ENCODE data around the gene TMC2. TPM values are rescaled to one million over a fixed set of nuclear protein-coding genes. Genes with fewer than 3 reads are reported as not detected.

TMC2 gene
- total and polyA plus RNA-seq, 4 donors = 0.06 to 0.31 (median 0.15) TPM; not detected in 1

DNA sequence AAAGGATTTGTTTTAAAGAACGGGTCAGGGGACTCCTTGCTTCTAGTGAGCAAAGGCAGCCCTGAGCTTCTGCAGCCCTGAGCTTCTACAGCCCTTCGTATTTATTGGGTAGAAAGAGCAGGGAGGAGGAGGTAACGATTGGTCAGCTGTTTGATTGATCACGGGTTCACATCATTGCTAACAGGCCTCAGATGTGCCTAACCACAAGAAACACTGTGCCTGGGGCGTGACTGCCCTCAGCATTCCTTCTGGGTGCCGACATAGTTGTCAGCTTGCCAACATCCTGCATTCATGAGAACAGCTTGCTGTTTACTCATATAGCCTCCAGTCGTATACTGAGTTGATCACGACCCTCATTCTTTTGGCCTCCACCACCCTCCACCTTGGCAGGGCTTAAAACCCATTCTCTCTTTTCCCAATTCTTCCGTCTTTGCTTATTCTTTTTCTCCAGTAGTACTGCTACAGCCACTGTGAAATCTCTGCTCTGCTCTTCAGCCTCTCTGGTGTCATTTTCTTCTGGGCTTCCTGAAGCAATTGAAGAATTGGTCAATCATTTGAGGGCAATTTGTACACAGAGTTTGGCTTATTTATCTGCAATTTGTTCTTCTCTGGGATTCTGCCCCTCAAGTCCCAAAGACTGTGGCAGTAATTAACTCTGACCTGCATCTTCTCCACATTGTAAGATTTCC is 90.6 kb downstream of the TMC2 start:
- H3K4me1 ChIP-seq (ENCODE audit: control insufficient read depth in 5 of 5, insufficient read depth in 5 of 5, low read length in 5 of 5) = no peaks in the 10 kb centered on the region
- peaks cover 0 to 1% (median 0%) of the 10 kb centered on the region in 4 donors for H3K36me3 ChIP-seq (ENCODE audit: control insufficient read depth in 4 of 4, insufficient read depth in 4 of 4, low read length in 4 of 4)
- H3K27me3 ChIP-seq (ENCODE audit: control insufficient read depth in 3 of 3, insufficient read depth in 3 of 3, low read length in 2 of 3) = no peaks in the 10 kb centered on the region
- no peak overlapping the region for H3K4me3 ChIP-seq
- TF ChIP-seq, protein P1, sequence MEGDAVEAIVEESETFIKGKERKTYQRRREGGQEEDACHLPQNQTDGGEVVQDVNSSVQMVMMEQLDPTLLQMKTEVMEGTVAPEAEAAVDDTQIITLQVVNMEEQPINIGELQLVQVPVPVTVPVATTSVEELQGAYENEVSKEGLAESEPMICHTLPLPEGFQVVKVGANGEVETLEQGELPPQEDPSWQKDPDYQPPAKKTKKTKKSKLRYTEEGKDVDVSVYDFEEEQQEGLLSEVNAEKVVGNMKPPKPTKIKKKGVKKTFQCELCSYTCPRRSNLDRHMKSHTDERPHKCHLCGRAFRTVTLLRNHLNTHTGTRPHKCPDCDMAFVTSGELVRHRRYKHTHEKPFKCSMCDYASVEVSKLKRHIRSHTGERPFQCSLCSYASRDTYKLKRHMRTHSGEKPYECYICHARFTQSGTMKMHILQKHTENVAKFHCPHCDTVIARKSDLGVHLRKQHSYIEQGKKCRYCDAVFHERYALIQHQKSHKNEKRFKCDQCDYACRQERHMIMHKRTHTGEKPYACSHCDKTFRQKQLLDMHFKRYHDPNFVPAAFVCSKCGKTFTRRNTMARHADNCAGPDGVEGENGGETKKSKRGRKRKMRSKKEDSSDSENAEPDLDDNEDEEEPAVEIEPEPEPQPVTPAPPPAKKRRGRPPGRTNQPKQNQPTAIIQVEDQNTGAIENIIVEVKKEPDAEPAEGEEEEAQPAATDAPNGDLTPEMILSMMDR (IDR thresholded peaks at IDR 0.05; ENCODE audit: control extremely low read depth, extremely low read depth) = no peak
- peaks cover 0 to 5% (median 2%) of the 10 kb centered on the region in 4 donors for H3K9me3 ChIP-seq (ENCODE audit: control insufficient read depth in 4 of 4, insufficient read depth in 3 of 4, low read length in 3 of 4)
- no peak for ATAC-seq (ENCODE audit: insufficient read depth, low FRiP score)
- WGBS, 2 donors = 52 to 82% methylated on average over 9 of the region's 9 CpGs
- no peak overlapping the region for H3K27ac ChIP-seq (ENCODE audit: low read depth in 1 of 2, low read length in 1 of 2)
- H3K9ac ChIP-seq (ENCODE audit: insufficient read depth in 1 of 2, low read length in 2 of 2) = no peak overlapping the region
- DNase-seq = peak in 1 of 3 donors; percentile 5

DNA sequence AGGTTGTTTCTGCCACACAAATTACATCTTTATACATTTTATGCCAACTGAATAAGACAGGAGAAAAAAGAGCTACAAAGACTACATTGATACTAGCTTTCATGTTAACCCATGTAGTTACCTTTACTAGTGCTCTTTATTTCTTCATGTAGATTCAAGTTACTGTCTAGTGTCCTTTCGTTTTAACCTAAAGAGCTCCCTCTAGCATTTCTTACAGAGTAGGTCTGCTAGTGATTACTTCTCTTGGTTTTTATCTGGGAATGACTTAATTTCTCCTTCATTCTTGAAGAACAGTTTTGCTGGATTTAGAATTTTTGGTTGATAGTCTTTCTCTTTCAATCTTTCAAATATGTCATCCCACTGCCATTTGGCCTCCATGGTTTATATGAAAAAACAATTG is 94.9 kb downstream of the TMC2 start:
- DNase-seq (no peak), ATAC-seq (ENCODE audit: insufficient read depth, low FRiP score) (no peak)
- WGBS, 2 donors = 19 to 27% methylated on average over 1 of the region's 1 CpG
- H3K4me3 ChIP-seq = no peak overlapping the region
- peaks cover 0 to 1% (median 0%) of the 10 kb centered on the region in 4 donors for H3K36me3 ChIP-seq (ENCODE audit: control insufficient read depth in 4 of 4, insufficient read depth in 4 of 4, low read length in 4 of 4)
- no peaks in the 10 kb centered on the region for H3K27me3 ChIP-seq (ENCODE audit: control insufficient read depth in 3 of 3, insufficient read depth in 3 of 3, low read length in 2 of 3)
- peaks cover 0 to 4% (median 2%) of the 10 kb centered on the region in 4 donors for H3K9me3 ChIP-seq (ENCODE audit: control insufficient read depth in 4 of 4, insufficient read depth in 3 of 4, low read length in 3 of 4)
- TF ChIP-seq, protein P1 (IDR thresholded peaks at IDR 0.05; ENCODE audit: control extremely low read depth, extremely low read depth) = no peak
- H3K4me1 ChIP-seq (ENCODE audit: control insufficient read depth in 5 of 5, insufficient read depth in 5 of 5, low read length in 5 of 5) = no peaks in the 10 kb centered on the region
- H3K9ac ChIP-seq (ENCODE audit: insufficient read depth in 1 of 2, low read length in 2 of 2) = no peak overlapping the region
- H3K27ac ChIP-seq (ENCODE audit: low read depth in 1 of 2, low read length in 1 of 2) = no peak overlapping the region

DNA sequence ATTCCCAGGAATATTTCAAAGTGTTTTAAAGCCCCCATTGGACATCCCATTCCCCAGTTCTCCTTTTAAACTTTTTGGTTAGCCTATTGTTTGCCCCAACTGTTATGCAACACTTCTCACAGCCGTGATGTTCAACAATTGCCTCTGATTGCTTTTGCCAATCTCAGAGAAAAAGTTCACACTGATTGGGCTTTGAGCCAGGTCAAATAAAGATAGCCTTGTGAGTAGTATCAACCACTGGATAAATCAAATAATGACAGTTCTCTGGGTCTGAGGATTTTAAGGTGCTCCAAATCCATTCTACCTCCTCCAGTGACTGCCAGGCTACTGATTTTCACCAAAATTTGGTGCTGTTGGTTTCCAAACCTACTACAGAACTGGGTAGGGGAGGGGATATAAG is 97.0 kb downstream of the TMC2 start:
- Histone ChIP-seq H3K36me3 (ENCODE audit: control insufficient read depth in 4 of 4, insufficient read depth in 4 of 4, low read length in 4 of 4) (peaks cover 0 to 1% (median 0%) of the 10 kb centered on the region in 4 donors), H3K4me1 (ENCODE audit: control insufficient read depth in 5 of 5, insufficient read depth in 5 of 5, low read length in 5 of 5) (no peaks in the 10 kb centered on the region), H3K4me3 (no peak overlapping the region), H3K9ac (ENCODE audit: insufficient read depth in 1 of 2, low read length in 2 of 2) (no peak overlapping the region), H3K9me3 (ENCODE audit: control insufficient read depth in 4 of 4, insufficient read depth in 3 of 4, low read length in 3 of 4) (peaks cover 0 to 4% (median 0%) of the 10 kb centered on the region in 4 donors), H3K27me3 (ENCODE audit: control insufficient read depth in 3 of 3, insufficient read depth in 3 of 3, low read length in 2 of 3) (no peaks in the 10 kb centered on the region), H3K27ac (ENCODE audit: low read depth in 1 of 2, low read length in 1 of 2) (no peak overlapping the region)
- TF ChIP-seq, protein P1 (IDR thresholded peaks at IDR 0.05; ENCODE audit: control extremely low read depth, extremely low read depth) = no peak
- DNase-seq (no peak), ATAC-seq (ENCODE audit: insufficient read depth, low FRiP score) (no peak)
- WGBS, 2 donors = 12 to 16% methylated on average over 1 of the region's 1 CpG
